C4-2B (cell line): Measurements from ENCODE around the gene SMOC2.

Experiments
- ZFX ChIP-seq: fragments of 450-650 bp; IDR thresholded peaks from 2 replicates; pipeline ENCODE4 v1.6.1; 2017
- TF ChIP-seq, protein P1 (sequence below): fragments of 450-650 bp; conservative IDR thresholded peaks from 2 replicates; pipeline ENCODE4 v1.5.1; 2017; ENCODE audit warnings: mild to moderate bottlenecking

DNA sequence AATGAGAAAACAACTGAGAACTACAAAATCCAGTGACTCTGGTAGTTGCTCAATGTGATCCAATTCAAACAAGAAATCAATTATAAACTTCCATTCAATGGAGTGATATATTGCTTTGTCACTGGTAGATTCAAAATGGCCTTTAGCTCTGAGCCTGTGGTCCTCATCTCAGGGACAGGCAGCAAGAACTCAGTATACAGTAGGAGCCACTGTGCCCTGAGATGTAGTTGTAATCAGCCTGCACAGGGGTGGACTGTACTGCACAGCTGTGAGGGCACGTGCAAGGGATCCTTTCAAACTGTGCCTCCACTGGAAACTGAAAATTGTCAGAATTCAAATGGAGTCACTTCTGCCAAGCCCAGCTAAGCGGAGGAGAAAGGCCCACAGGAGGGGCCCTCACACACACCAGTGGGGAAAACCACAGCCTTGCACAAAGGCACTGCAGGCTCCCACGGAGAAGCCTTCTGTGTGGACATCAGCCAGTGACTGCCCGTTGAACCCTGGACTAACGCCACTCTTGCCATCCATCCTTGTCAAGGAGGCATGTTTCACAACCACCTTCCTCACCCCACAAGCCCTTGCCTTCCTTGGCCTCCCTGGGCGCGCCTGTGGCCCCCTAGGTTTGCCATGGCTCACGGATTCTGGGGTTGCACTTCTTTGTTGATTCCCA, 186.7 kb downstream of the SMOC2 start:
- TF ChIP-seq, protein P1, sequence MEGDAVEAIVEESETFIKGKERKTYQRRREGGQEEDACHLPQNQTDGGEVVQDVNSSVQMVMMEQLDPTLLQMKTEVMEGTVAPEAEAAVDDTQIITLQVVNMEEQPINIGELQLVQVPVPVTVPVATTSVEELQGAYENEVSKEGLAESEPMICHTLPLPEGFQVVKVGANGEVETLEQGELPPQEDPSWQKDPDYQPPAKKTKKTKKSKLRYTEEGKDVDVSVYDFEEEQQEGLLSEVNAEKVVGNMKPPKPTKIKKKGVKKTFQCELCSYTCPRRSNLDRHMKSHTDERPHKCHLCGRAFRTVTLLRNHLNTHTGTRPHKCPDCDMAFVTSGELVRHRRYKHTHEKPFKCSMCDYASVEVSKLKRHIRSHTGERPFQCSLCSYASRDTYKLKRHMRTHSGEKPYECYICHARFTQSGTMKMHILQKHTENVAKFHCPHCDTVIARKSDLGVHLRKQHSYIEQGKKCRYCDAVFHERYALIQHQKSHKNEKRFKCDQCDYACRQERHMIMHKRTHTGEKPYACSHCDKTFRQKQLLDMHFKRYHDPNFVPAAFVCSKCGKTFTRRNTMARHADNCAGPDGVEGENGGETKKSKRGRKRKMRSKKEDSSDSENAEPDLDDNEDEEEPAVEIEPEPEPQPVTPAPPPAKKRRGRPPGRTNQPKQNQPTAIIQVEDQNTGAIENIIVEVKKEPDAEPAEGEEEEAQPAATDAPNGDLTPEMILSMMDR, result no peak
- no peak for TF ChIP-seq ZFX
